ENCODE results near the gene HLA-DOA. TPM values are rescaled to one million over a fixed set of nuclear protein-coding genes. Genes with fewer than 3 reads are reported as not detected.
A peak's percentile ranks its signal among the peaks of the same experiment; 100 is the strongest.

Gene HLA-DOA
- total RNA-seq, 1 donor = not detected

DNA sequence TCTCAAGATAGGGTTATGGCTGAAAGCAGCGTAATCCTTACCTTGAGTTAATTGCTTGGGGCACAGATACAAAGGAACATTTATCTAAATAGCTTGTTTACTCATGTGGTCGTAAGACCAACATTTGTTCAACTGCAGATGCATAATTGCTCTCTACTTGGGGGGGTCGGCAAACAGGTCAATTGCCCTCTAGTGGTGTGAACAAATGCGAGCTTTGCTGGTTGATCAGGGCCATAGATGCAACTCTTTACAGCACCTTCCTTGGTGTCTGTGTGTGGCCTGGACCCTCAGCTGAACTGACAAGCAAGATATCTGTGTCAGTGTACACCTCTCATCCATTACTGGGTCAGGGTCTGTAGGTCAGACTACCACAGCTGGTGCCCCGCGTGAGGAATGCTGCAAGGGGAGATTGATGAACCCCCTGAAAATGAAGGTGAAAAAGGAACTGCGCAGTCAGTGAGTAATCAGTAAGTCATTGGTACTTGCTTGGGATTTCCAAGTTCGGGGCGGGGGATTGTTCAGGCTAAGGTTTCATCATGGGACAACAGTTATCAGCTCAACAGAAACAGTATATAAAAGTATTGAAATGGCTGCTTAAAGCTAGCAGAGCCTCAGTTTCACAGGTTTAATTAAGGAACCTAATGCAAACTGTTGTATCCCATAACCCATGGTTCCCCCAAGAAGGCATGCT is 40.1 kb upstream of the HLA-DOA start:
- TF ChIP-seq, protein P1, sequence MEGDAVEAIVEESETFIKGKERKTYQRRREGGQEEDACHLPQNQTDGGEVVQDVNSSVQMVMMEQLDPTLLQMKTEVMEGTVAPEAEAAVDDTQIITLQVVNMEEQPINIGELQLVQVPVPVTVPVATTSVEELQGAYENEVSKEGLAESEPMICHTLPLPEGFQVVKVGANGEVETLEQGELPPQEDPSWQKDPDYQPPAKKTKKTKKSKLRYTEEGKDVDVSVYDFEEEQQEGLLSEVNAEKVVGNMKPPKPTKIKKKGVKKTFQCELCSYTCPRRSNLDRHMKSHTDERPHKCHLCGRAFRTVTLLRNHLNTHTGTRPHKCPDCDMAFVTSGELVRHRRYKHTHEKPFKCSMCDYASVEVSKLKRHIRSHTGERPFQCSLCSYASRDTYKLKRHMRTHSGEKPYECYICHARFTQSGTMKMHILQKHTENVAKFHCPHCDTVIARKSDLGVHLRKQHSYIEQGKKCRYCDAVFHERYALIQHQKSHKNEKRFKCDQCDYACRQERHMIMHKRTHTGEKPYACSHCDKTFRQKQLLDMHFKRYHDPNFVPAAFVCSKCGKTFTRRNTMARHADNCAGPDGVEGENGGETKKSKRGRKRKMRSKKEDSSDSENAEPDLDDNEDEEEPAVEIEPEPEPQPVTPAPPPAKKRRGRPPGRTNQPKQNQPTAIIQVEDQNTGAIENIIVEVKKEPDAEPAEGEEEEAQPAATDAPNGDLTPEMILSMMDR (IDR thresholded peaks at IDR 0.05; ENCODE audit: insufficient read depth, low read length) = peak; percentile 17
- no peak overlapping the region for H3K4me3 ChIP-seq (ENCODE audit: low read depth, low read length)
- DNase-seq (ENCODE audit: low read depth) = no peak

DNA sequence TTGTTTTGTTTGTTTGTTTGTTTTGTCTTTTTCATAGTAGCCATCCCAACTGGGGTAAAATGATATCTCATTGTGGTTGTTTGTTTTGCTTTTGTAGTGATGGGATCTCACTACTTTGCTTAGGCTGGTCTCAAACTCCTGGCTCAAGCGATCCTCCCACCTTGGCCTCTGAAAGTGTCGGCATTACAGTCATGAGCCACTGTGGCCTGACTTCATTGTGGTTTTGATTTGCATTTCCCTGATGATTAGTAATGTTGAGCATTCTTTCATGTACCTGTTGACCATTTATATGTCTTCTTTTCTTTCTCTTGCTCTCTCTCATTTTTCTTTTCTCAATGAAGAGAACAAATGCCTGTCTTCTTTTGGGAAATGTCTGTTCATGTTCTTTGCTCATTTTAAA is 30.8 kb upstream of the HLA-DOA start:
- H3K4me3 ChIP-seq (ENCODE audit: low read depth, low read length) = no peak overlapping the region
- TF ChIP-seq, protein P1 (IDR thresholded peaks at IDR 0.05; ENCODE audit: insufficient read depth, low read length) = no peak
- DNase-seq (ENCODE audit: low read depth) = no peak

DNA sequence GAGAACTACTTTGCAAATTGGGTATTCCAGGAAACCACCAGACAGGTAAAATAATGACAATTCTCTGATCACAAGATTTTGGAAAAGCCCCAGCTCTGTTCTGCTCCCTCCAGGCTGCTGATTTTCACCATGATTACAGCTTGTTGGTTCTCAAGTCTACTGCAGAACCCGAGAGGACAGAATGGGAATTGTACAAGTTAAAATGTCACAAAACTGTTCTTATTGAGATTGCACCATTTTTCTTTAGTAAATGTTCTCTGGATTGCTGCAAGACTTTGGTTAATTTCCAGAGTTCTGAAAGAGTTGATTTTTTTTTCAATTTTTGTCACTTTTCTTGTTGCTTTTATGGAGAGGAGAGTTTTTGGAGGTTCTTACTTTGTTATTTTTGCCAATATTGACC is 27.1 kb upstream of the HLA-DOA start:
- TF ChIP-seq, protein P1 (IDR thresholded peaks at IDR 0.05; ENCODE audit: insufficient read depth, low read length) = no peak
- no peak for DNase-seq (ENCODE audit: low read depth)
- H3K4me3 ChIP-seq (ENCODE audit: low read depth, low read length) = no peak overlapping the region

DNA sequence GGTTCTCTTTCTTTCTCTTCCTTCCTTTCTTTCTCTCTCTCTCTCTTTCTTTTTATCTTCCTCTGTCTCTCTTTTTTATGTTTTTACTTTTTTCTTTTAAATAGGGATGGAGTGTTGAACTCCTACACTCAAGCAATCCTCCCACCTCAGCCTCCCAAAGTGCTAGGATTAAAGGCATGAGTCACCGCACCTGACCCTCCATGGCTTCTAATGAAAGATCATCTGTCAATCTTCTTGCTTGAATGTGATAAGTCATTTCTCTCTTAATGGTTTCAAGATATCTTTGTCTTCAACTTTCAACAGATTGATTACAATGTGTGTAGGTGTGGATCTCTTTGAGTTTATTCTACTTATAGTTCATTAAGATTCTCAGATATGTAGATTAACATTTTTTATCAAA is 25.2 kb upstream of the HLA-DOA start:
- TF ChIP-seq, protein P1 (IDR thresholded peaks at IDR 0.05; ENCODE audit: insufficient read depth, low read length) = no peak
- no peak for DNase-seq (ENCODE audit: low read depth)
- no peak overlapping the region for H3K4me3 ChIP-seq (ENCODE audit: low read depth, low read length)

DNA sequence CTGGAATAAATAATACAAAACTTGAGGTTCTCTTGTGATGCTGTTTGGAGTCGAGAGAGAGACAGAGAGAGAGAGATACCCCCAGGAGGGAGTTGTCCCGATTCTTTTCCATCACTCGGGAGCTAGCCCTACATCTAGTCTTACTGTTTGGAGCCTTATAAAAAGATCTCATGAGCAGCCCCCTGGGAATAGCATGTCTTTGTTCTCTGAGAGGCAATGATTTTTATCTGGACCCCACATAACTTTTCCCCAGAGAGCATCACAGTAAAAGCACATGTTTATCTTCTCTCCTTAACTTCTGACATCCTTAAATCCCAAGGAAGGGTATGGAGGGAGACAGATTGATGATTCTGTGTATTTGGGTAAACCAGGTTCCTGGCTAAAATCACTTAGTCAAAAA is 20.9 kb upstream of the HLA-DOA start:
- DNase-seq (ENCODE audit: low read depth) = no peak
- no peak overlapping the region for H3K4me3 ChIP-seq (ENCODE audit: low read depth, low read length)
- TF ChIP-seq, protein P1 (IDR thresholded peaks at IDR 0.05; ENCODE audit: insufficient read depth, low read length) = no peak

DNA sequence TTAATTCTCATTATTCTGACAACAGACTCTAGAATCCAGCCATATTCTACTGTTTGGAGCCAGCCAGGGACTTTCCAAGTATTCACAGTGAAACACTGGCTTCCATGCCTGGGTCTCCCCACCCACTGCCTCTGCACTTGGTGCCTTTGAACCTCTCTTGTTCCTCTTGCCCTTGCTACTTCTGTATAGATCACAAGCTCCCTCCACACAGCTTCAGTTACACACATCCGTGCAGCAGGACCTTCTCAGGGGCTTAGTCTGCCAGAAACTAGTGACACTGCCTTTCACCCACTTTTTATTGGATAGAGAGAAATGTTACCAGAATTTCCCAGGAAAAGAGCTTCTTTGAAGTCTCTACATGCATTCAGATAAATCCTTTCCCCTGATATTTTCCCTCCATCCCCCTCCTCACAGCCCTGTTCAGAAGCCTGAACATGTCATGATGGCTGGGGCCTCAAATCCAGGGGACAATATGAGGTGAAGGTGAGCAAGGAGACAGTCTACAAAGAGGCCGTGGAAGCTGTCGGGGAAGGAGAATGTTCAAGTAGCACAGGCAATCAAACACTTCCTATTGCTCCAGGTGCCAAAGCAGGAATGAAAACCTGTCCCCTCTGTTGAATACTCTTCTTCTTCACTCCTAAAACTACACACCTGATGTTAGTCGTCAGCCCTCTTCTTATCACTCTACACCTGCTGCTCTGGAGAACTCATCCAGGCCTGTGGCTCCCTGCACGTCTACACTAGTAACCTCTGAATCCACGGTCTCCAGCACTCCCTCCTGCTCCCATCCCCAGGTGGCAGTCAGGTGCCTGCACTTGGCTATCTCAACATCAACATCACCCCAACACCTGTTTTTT is 20.2 kb upstream of the HLA-DOA start:
- TF ChIP-seq, protein P1 (IDR thresholded peaks at IDR 0.05; ENCODE audit: insufficient read depth, low read length) = no peak
- H3K4me3 ChIP-seq (ENCODE audit: low read depth, low read length) = no peak overlapping the region
- peak; percentile 2 for DNase-seq (ENCODE audit: low read depth)

Data from fibroblast of the aortic adventitia (primary cell).